HG02763 (cell line): ENCODE measurements around the gene ABAT.
"Not testable (repeated sequence)": the region's sequence is repeated elsewhere in the genome, so short reads cannot be mapped to it uniquely, and the experiment has no call there.

Source experiments
- ATAC-seq: cut with Tn5 transposase; IDR thresholded peaks from one replicate; pipeline ENCODE4 v1.9.1; 2021; ENCODE audit warnings: mild to moderate bottlenecking, moderate library complexity; ENCODE audit not compliant: unreplicated experiment

ABAT gene

GRCh38 chr16:8678068-8678927 is 3.9 kb downstream of the ABAT start:
- no peak for ATAC-seq

- no peak for ATAC-seq
Observed at GRCh38 chr16:8679151-8679550, 4.7 kb downstream of the ABAT start.

- no peak for ATAC-seq
Observed at GRCh38 chr16:8682551-8683259, 8.3 kb downstream of the ABAT start.

GRCh38 chr16:8683640-8684039 is 9.2 kb downstream of the ABAT start:
- ATAC-seq, result no peak

GRCh38 chr16:8685617-8686016 is 11.2 kb downstream of the ABAT start:
- no peak for ATAC-seq

- ATAC-seq, result no peak
Observed at GRCh38 chr16:8686031-8686621, 11.7 kb downstream of the ABAT start.

- ATAC-seq, result no peak
Observed at GRCh38 chr16:8686879-8687278, 12.5 kb downstream of the ABAT start.

- no peak for ATAC-seq
Observed at GRCh38 chr16:8689686-8690085, 15.3 kb downstream of the ABAT start.

GRCh38 chr16:8691728-8692127 is 17.3 kb downstream of the ABAT start:
- ATAC-seq, result no peak

- ATAC-seq, result no peak
Observed at GRCh38 chr16:8694795-8695728, 20.6 kb downstream of the ABAT start.

GRCh38 chr16:8696880-8697279 is 22.5 kb downstream of the ABAT start:
- ATAC-seq, result no peak

- no peak for ATAC-seq
Observed at GRCh38 chr16:8697965-8698364, 23.5 kb downstream of the ABAT start.

- ATAC-seq, result no peak
Observed at GRCh38 chr16:8703693-8704092, 29.3 kb downstream of the ABAT start.

GRCh38 chr16:8704098-8704497 is 29.7 kb downstream of the ABAT start:
- ATAC-seq, result no peak

- ATAC-seq, result not testable (repeated sequence)
Observed at GRCh38 chr16:8705100-8705822, 30.8 kb downstream of the ABAT start.

- no peak for ATAC-seq
Observed at GRCh38 chr16:8708536-8708935, 34.1 kb downstream of the ABAT start.

GRCh38 chr16:8712589-8713361 is 38.4 kb downstream of the ABAT start:
- ATAC-seq, result no peak

- no peak for ATAC-seq
Observed at GRCh38 chr16:8713635-8714172, 39.3 kb downstream of the ABAT start.

GRCh38 chr16:8714174-8714573 is 39.8 kb downstream of the ABAT start:
- no peak for ATAC-seq
